PC-3 (cell line): ENCODE data around the gene ELAC2. TPM values are rescaled to one million over a fixed set of nuclear protein-coding genes. Genes with fewer than 3 reads are reported as not detected.

Experiments
- ATAC-seq: fragments of 200-7000 bp; cut with Tn5 transposase; 2 replicates; pipeline ENCODE4 v1.9.1; 2020; ENCODE audit warnings: mild to moderate bottlenecking, moderate library complexity
- BruUV-seq: library from RNA; stranded (reverse); fragments of 400-500 nt; replicated peaks from 2 replicates; lab custom pipeline; 2021; lab: Mats Ljungman, UMichigan
- CTCF ChIA-PET: fragments of 300-600 bp; sonication (Branson Sonifier 250); formaldehyde crosslinking; loops from one replicate; lab custom pipeline; 2022; ENCODE audit warnings: antibody characterized with exemption; lab: Charles Lee
- POLR2A ChIA-PET: fragments of 300-600 bp; sonication (Branson Sonifier 250); formaldehyde crosslinking; loops from one replicate; lab custom pipeline; 2022; ENCODE audit warnings: antibody characterized with exemption; ENCODE audit not compliant: unreplicated experiment; lab: Charles Lee
- DNase-seq: peaks from one replicate; pipeline ENCODE4 v3.0.0-alpha.2; 2015
- H2AFZ ChIP-seq: fragments of 300-600 bp; sonication (generic); 2 replicates; pipeline ENCODE4 v1.6.0; 2016; ENCODE audit warnings: antibody characterized with exemption, low read length
- H3F3A ChIP-seq: fragments of 300-600 bp; sonication (generic); one replicate; pipeline ENCODE4 v1.6.0; 2017; ENCODE audit warnings: antibody characterized with exemption, low read length, control low read depth, mild to moderate bottlenecking; ENCODE audit not compliant: unreplicated experiment
- H3K27ac ChIP-seq: fragments of 300-600 bp; sonication (generic); 2 replicates; pipeline ENCODE4 v1.5.1; 2016; ENCODE audit warnings: mild to moderate bottlenecking, low read length
- H3K27me3 ChIP-seq: fragments of 300-600 bp; sonication (generic); 2 replicates; pipeline ENCODE4 v1.6.1; 2016; ENCODE audit warnings: low read length, mixed read lengths
- H3K36me3 ChIP-seq: fragments of 300-600 bp; sonication (generic); 2 replicates; pipeline ENCODE4 v1.6.1; 2016; ENCODE audit warnings: low read depth, mixed run types, low read length, mixed read lengths
- H3K4me1 ChIP-seq: fragments of 300-600 bp; sonication (generic); 2 replicates; pipeline ENCODE4 v1.5.1; 2016; ENCODE audit warnings: low read length; ENCODE audit not compliant: insufficient read depth
- H3K4me2 ChIP-seq: fragments of 300-600 bp; sonication (generic); 2 replicates; pipeline ENCODE4 v1.6.0; 2016; ENCODE audit warnings: low read length
- H3K4me3 ChIP-seq: fragments of 300-600 bp; sonication (generic); 2 replicates; pipeline ENCODE4 v1.5.1; 2016; ENCODE audit warnings: mild to moderate bottlenecking, low read length, mixed read lengths
- H3K79me2 ChIP-seq: fragments of 300-600 bp; sonication (generic); 2 replicates; pipeline ENCODE4 v1.6.1; 2017; ENCODE audit warnings: low read length, mixed read lengths
- H3K9ac ChIP-seq: fragments of 300-600 bp; sonication (generic); 2 replicates; pipeline ENCODE4 v1.6.0; 2016; ENCODE audit warnings: mild to moderate bottlenecking, low read length
- H3K9me2 ChIP-seq: fragments of 300-600 bp; sonication (generic); replicated peaks from 2 replicates; pipeline ENCODE4 v1.6.1; 2016; ENCODE audit warnings: mixed run types, low read length, mixed read lengths
- H3K9me3 ChIP-seq: fragments of 300-600 bp; sonication (generic); 2 replicates; pipeline ENCODE4 v1.6.1; 2016; ENCODE audit warnings: low read length, mixed read lengths
- H4K20me1 ChIP-seq: fragments of 300-600 bp; sonication (generic); 2 replicates; pipeline ENCODE4 v1.6.1; 2016; ENCODE audit warnings: low read length, mixed read lengths
- EZH2 ChIP-seq: fragments of 300-600 bp; sonication (generic); IDR thresholded peaks from one replicate; pipeline ENCODE4 v1.6.1; 2017; ENCODE audit warnings: antibody characterized with exemption, mild to moderate bottlenecking, low read length; ENCODE audit not compliant: unreplicated experiment
- EZH2phosphoT487 ChIP-seq: fragments of 300-600 bp; sonication (generic); IDR thresholded peaks from 2 replicates; pipeline ENCODE4 v1.6.1; 2018; ENCODE audit warnings: mild to moderate bottlenecking, antibody characterized with exemption, low read length, borderline replicate concordance
- intact Hi-C: fragments of 100-400 bp; cut with micrococcal nuclease; formaldehyde crosslinking; loops from 2 replicates; pipeline ENCODE4 v1.9.0; 2023
- total RNA-seq: library from RNA; depleted of rRNA; stranded (reverse); fragments of >200 nt; gene quantifications from 2 replicates; pipeline ENCODE4 v1.2.3, GENCODE V29; 2014
- TF ChIP-seq, protein P1 (sequence below): fragments of 300-600 bp; sonication (generic); conservative IDR thresholded peaks from 2 replicates; pipeline ENCODE4 v1.5.1; 2017; ENCODE audit warnings: antibody characterized with exemption, low read depth, mild to moderate bottlenecking, low read length

ELAC2 gene
- total RNA-seq, 1 experiment from 2014 or later, result 270 TPM

DNA sequence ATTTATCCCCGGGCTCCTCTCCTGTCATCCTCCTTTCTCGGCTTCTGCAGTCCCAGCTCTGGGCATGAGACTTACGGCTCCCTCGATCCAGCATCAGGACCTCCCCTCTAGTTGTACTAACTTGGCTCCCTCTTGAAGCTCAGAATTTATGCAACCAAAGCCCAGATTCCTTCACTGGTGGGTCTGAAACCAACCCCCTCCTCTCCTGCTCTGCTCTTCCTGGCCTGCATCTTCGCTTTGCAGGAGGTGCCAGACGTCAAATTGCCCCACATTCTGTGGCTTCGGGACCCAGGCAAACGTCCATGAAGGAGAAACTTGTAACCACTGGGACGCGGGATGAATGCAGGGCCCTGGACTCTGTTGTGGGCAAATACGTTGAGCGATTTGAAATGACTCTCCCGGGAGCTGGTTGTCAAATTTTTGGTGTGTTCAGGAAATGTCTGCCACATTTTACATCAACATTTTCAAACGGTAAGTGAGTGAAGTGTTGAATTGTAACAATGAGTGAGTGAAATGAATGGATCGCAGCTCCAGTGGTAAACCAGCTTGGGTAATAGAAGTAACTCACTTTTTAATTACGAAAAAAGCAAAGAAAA lies 29.3 kb upstream of the ELAC2 start:
- no TSS peak for BruUV-seq
- no peak overlapping the region for H2AFZ ChIP-seq
- no peak overlapping the region for H3K27ac ChIP-seq
- H3K9me3 ChIP-seq, result no peaks in the 10 kb centered on the region
- ChIA-PET POLR2A (no interaction called here), CTCF (no interaction called here)
- intact Hi-C loops, result no loop called here
- H3K4me2 ChIP-seq, result no peak overlapping the region
- TF ChIP-seq EZH2phosphoT487, result no peak
- TF ChIP-seq, protein P1, sequence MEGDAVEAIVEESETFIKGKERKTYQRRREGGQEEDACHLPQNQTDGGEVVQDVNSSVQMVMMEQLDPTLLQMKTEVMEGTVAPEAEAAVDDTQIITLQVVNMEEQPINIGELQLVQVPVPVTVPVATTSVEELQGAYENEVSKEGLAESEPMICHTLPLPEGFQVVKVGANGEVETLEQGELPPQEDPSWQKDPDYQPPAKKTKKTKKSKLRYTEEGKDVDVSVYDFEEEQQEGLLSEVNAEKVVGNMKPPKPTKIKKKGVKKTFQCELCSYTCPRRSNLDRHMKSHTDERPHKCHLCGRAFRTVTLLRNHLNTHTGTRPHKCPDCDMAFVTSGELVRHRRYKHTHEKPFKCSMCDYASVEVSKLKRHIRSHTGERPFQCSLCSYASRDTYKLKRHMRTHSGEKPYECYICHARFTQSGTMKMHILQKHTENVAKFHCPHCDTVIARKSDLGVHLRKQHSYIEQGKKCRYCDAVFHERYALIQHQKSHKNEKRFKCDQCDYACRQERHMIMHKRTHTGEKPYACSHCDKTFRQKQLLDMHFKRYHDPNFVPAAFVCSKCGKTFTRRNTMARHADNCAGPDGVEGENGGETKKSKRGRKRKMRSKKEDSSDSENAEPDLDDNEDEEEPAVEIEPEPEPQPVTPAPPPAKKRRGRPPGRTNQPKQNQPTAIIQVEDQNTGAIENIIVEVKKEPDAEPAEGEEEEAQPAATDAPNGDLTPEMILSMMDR, result no peak
- no peak for TF ChIP-seq EZH2
- no peak overlapping the region for H3K9ac ChIP-seq
- no peaks in the 10 kb centered on the region for H3K4me1 ChIP-seq
- H3F3A ChIP-seq, result no peaks in the 10 kb centered on the region
- no peaks in the 10 kb centered on the region for H3K79me2 ChIP-seq
- H3K27me3 ChIP-seq, result peaks cover 95% of the 10 kb centered on the region
- DNase-seq (no peak), ATAC-seq (no peak)
- H4K20me1 ChIP-seq, result no peaks in the 10 kb centered on the region
- no peaks in the 10 kb centered on the region for H3K9me2 ChIP-seq
- no peak overlapping the region for H3K4me3 ChIP-seq
- no peaks in the 10 kb centered on the region for H3K36me3 ChIP-seq

DNA sequence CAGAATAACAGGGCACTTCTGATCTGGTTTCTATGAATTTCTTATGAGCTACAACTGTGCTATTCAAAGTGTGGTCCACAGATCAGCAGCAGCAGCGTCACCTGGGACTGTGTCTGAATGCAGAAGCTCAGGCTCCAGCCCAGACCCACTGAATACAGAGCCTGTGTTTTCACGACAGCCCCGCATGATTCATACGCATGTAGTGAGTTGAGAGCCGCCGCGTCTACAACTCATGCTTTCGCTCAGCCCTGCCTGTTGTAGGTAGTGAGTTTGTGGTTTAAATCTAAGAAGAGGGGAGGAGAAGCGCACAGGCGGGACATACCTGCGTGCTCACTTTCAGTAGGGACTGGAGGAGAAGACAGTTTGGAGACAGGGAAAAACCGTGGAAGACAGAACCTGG lies 28.5 kb upstream of the ELAC2 start:
- no TSS peak for BruUV-seq
- Histone ChIP-seq H3K9me3 (no peaks in the 10 kb centered on the region), H3K4me1 (no peaks in the 10 kb centered on the region), H4K20me1 (no peaks in the 10 kb centered on the region), H3K27me3 (peaks cover 95% of the 10 kb centered on the region), H3K9ac (no peak overlapping the region), H3F3A (no peaks in the 10 kb centered on the region), H3K4me3 (no peak overlapping the region), H3K9me2 (no peaks in the 10 kb centered on the region), H2AFZ (no peak overlapping the region), H3K27ac (no peak overlapping the region), H3K4me2 (no peak overlapping the region), H3K36me3 (no peaks in the 10 kb centered on the region), H3K79me2 (no peaks in the 10 kb centered on the region)
- no peak for TF ChIP-seq EZH2
- TF ChIP-seq, protein P1, result no peak
- TF ChIP-seq EZH2phosphoT487, result no peak
- intact Hi-C loops, result no loop called here
- ATAC-seq, result no peak
- DNase-seq, result no peak
- ChIA-PET CTCF (no interaction called here), POLR2A (no interaction called here)

DNA sequence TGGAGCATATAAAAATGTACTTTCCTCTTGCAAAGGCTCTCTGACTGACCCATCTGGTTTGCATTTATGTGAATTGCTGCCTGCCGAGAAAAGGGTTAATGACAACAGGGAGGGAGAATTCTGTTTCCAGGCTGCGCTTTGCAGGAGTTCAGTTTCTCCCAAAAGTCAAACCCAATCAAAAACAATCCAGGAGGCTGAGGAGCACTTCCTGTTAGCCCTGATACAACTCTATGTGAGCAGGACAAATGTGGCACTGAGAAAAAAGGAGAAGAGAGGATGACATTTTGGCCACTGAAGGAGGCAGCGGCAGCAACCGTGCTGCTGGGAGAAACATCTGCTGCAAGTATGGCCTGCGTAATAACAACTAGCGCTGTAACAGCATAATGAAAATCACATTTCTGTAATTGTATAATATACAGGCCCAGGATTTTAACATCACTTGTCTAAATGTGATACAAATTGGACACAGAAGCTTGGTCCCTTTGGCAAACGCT lies 26.8 kb upstream of the ELAC2 start:
- no peak overlapping the region for H3K4me3 ChIP-seq
- TF ChIP-seq EZH2 (no peak), EZH2phosphoT487 (no peak)
- TF ChIP-seq, protein P1, result no peak

More for the DNA sequence above, 26.8 kb upstream of the ELAC2 start:
- no peaks in the 10 kb centered on the region for H3K36me3 ChIP-seq
- no peak overlapping the region for H3K27ac ChIP-seq
- H2AFZ ChIP-seq, result no peak overlapping the region
- no peaks in the 10 kb centered on the region for H3F3A ChIP-seq
- H3K27me3 ChIP-seq, result peaks cover 96% of the 10 kb centered on the region
- no peak overlapping the region for H3K4me2 ChIP-seq
- H3K79me2 ChIP-seq, result no peaks in the 10 kb centered on the region
- intact Hi-C loops, result no loop called here
- no peak overlapping the region for H3K9ac ChIP-seq
- no peaks in the 10 kb centered on the region for H3K9me2 ChIP-seq
- no peaks in the 10 kb centered on the region for H4K20me1 ChIP-seq
- H3K9me3 ChIP-seq, result no peaks in the 10 kb centered on the region
- H3K4me1 ChIP-seq, result no peaks in the 10 kb centered on the region
- CTCF ChIA-PET, result no interaction called here
- POLR2A ChIA-PET, result no interaction called here
- no TSS peak for BruUV-seq
- DNase-seq (no peak), ATAC-seq (no peak)
